SU-DHL-6 (cell line): ENCODE data around the gene ARMH2.

Experiments
- H2AFZ ChIP-seq: fragments of 200-600 bp; sonication (generic); 2 replicates; pipeline ENCODE4 v1.6.1; 2014; ENCODE audit warnings: low read depth, mild to moderate bottlenecking, moderate library complexity, mixed read lengths, antibody characterized with exemption, low read length; ENCODE audit not compliant: severe bottlenecking
- H3F3A ChIP-seq: fragments of 200-600 bp; shearing (Covaris generic); 2 replicates; pipeline ENCODE4 v1.6.0; 2016; ENCODE audit warnings: antibody characterized with exemption, mild to moderate bottlenecking; ENCODE audit not compliant: insufficient read depth
- H3K27ac ChIP-seq: fragments of 200-600 bp; sonication (generic); 2 replicates; pipeline ENCODE4 v1.5.1; 2016; ENCODE audit warnings: low read depth, mild to moderate bottlenecking, low read length, moderate library complexity, mixed read lengths
- H3K27me3 ChIP-seq: fragments of 200-600 bp; sonication (generic), shearing (Covaris generic); 2 replicates; pipeline ENCODE4 v1.6.0; 2014; ENCODE audit warnings: mild to moderate bottlenecking, low read length
- H3K36me3 ChIP-seq: fragments of 200-600 bp; sonication (generic); 2 replicates; pipeline ENCODE4 v1.6.1; 2014; ENCODE audit warnings: mild to moderate bottlenecking, low read length, mixed read lengths
- H3K4me2 ChIP-seq: fragments of 300-600, 200-600 bp; shearing (Covaris generic), sonication (generic); 2 replicates; pipeline ENCODE4 v1.6.0; 2014; ENCODE audit warnings: low read length, low read depth, mild to moderate bottlenecking; ENCODE audit not compliant: poor library complexity, severe bottlenecking
- H3K4me3 ChIP-seq: fragments of 200-600 bp; sonication (generic); 2 replicates; pipeline ENCODE4 v1.5.1; 2014; ENCODE audit warnings: antibody characterized with exemption, low read length, mild to moderate bottlenecking, mixed read lengths; ENCODE audit not compliant: insufficient read depth, poor library complexity, severe bottlenecking
- H3K79me2 ChIP-seq: fragments of 200-600 bp; sonication (generic); 2 replicates; pipeline ENCODE4 v1.6.1; 2014; ENCODE audit warnings: mild to moderate bottlenecking, low read length, moderate library complexity; ENCODE audit not compliant: insufficient read depth
- H3K9ac ChIP-seq: fragments of 200-600 bp; sonication (generic); 2 replicates; pipeline ENCODE4 v1.7.0; 2014; ENCODE audit warnings: mild to moderate bottlenecking, low read length
- H3K9me2 ChIP-seq: fragments of 200-600 bp; sonication (generic); replicated peaks from 2 replicates; pipeline ENCODE4 v1.6.1; 2014; ENCODE audit warnings: low read length; ENCODE audit not compliant: insufficient read depth
- H3K9me3 ChIP-seq: fragments of 200-600 bp; sonication (generic); 2 replicates; pipeline ENCODE4 v1.6.1; 2014; ENCODE audit warnings: low read length, mixed read lengths; ENCODE audit not compliant: insufficient read depth
- H4K20me1 ChIP-seq: fragments of 200-600 bp; sonication (generic); 2 replicates; pipeline ENCODE4 v1.6.1; 2014; ENCODE audit warnings: low read depth, mild to moderate bottlenecking, antibody characterized with exemption, low read length, moderate library complexity, mixed read lengths
- CTCF ChIP-seq: fragments of 200-600 bp; sonication (generic); IDR thresholded peaks from one replicate; pipeline ENCODE4 v1.5.1; 2017; ENCODE audit warnings: antibody characterized with exemption, mild to moderate bottlenecking, low read length, moderate library complexity; ENCODE audit not compliant: insufficient read depth, poor library complexity, severe bottlenecking
- EZH2phosphoT487 ChIP-seq: fragments of 200-600 bp; sonication (generic), shearing (Covaris generic); conservative IDR thresholded peaks from 2 replicates; pipeline ENCODE4 v1.6.1; 2018; ENCODE audit warnings: mild to moderate bottlenecking, antibody characterized with exemption, low read length, moderate library complexity, mixed read lengths

The ARMH2 gene

DNA sequence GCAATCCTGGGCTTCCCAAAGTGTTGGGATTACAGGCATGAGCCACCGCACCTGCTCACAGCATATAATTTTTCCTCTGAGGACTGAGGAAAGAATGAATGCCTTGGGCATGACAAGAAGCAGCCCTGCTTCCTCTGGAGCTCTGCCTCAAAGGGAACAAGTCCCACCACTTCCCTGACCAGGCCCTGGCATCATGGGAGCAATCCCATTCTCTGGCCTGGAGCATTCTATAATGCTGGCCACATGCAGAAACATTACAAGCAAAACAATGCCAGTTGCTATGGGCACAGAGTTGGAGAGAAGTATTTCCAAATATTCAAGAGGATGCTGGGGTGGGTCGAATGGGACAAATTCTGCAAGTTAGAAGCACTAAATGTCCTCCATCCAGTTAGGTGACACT is 41.5 kb upstream of the ARMH2 start:
- no peaks in the 10 kb centered on the region for H3K9me3 ChIP-seq
- no peak overlapping the region for H3K4me2 ChIP-seq
- H3K79me2 ChIP-seq, result no peaks in the 10 kb centered on the region
- no peak overlapping the region for H3K4me3 ChIP-seq
- no peak overlapping the region for H3K27ac ChIP-seq
- no peaks in the 10 kb centered on the region for H4K20me1 ChIP-seq
- no peak overlapping the region for H3K9ac ChIP-seq
- peaks cover 26% of the 10 kb centered on the region for H3F3A ChIP-seq
- H3K9me2 ChIP-seq, result no peaks in the 10 kb centered on the region
- no peak overlapping the region for H2AFZ ChIP-seq
- no peak for TF ChIP-seq EZH2phosphoT487
- no peak for TF ChIP-seq CTCF
- H3K27me3 ChIP-seq, result no peaks in the 10 kb centered on the region
- peaks cover 70% of the 10 kb centered on the region for H3K36me3 ChIP-seq

- Histone ChIP-seq H3K4me2 (no peak overlapping the region), H3K79me2 (no peaks in the 10 kb centered on the region), H3K36me3 (peaks cover 71% of the 10 kb centered on the region), H4K20me1 (no peaks in the 10 kb centered on the region), H3K9ac (no peak overlapping the region), H3K4me3 (no peak overlapping the region), H3K27ac (no peak overlapping the region), H3K27me3 (no peaks in the 10 kb centered on the region), H2AFZ (no peak overlapping the region), H3F3A (peaks cover 19% of the 10 kb centered on the region), H3K9me3 (no peaks in the 10 kb centered on the region), H3K9me2 (no peaks in the 10 kb centered on the region)
- TF ChIP-seq EZH2phosphoT487 (no peak), CTCF (no peak)
Measured at GRCh38 chr6:24838994-24839393, 40.3 kb upstream of the ARMH2 start.

DNA sequence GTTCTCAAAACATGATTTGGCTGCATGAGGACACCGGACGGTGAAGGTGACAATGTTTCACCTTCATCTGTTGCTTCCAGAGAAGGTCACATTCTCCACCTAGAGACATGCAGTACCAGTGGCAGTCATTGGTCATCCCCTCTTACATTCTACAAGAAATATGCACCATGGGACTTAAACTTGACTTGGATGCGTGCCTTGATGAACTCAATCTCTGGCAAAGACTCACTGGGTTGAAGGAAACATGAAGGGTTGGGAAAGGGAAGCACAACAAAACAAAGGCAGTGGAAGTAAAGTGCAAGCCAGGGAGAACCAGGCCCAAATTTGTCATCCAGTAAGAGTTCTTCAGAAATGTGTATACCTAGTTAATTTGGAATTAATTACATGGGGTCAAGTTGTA is 39.4 kb upstream of the ARMH2 start:
- H3K36me3 ChIP-seq, result peaks cover 68% of the 10 kb centered on the region
- no peaks in the 10 kb centered on the region for H3K9me3 ChIP-seq
- H3K27ac ChIP-seq, result no peak overlapping the region
- peaks cover 17% of the 10 kb centered on the region for H3F3A ChIP-seq
- H3K79me2 ChIP-seq, result no peaks in the 10 kb centered on the region
- no peak for TF ChIP-seq CTCF
- no peak overlapping the region for H2AFZ ChIP-seq
- H4K20me1 ChIP-seq, result no peaks in the 10 kb centered on the region
- H3K9me2 ChIP-seq, result no peaks in the 10 kb centered on the region
- H3K27me3 ChIP-seq, result no peaks in the 10 kb centered on the region
- H3K4me3 ChIP-seq, result no peak overlapping the region
- no peak overlapping the region for H3K4me2 ChIP-seq
- H3K9ac ChIP-seq, result no peak overlapping the region

DNA sequence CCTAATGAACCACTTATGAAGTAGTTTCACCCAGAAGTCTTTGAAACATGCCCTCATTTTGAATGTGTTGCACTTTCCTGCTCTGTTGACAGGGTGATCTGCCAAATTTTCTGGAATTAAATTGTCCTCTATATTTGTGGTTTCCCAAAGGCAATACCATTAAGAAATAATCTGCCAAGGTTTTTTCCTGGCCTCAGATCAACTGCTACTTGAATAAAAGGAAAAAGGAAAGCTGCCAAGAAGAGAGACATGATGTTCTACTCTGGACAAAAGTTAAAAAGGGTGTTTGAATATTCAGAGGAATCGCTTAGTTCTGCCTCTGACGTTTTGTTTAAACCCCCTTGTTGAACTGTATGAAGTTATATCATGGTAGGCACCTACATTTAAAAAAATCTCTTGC is 37.4 kb upstream of the ARMH2 start:
- no peaks in the 10 kb centered on the region for H3K9me3 ChIP-seq
- H3K9me2 ChIP-seq, result no peaks in the 10 kb centered on the region
- peaks cover 68% of the 10 kb centered on the region for H3K36me3 ChIP-seq
- 0 out of 2 replicates have a peak overlapping the region, but pooled peaks have one; percentile 3 for H3K27ac ChIP-seq
- H3K4me2 ChIP-seq, result no peak overlapping the region
- H4K20me1 ChIP-seq, result no peaks in the 10 kb centered on the region
- no peak overlapping the region for H2AFZ ChIP-seq
- H3K27me3 ChIP-seq, result no peaks in the 10 kb centered on the region
- no peaks in the 10 kb centered on the region for H3K79me2 ChIP-seq
- no peak overlapping the region for H3K9ac ChIP-seq
- peaks cover 17% of the 10 kb centered on the region for H3F3A ChIP-seq
- TF ChIP-seq EZH2phosphoT487 (no peak), CTCF (no peak)
- H3K4me3 ChIP-seq, result no peak overlapping the region
